GM19351 (cell line): ENCODE measurements around the gene MBTD1.

ENCODE experiments used
- ATAC-seq: cut with Tn5 transposase; IDR thresholded peaks from one replicate; pipeline ENCODE4 v1.9.1; 2021; ENCODE audit warnings: mild to moderate bottlenecking, moderate library complexity; ENCODE audit not compliant: unreplicated experiment

The MBTD1 gene

GRCh38 chr17:51152766-51153209 lies 107.1 kb downstream of the MBTD1 start:
- peak; percentile 1 for ATAC-seq

GRCh38 chr17:51150932-51151331 lies 108.9 kb downstream of the MBTD1 start:
- no peak for ATAC-seq

DNA sequence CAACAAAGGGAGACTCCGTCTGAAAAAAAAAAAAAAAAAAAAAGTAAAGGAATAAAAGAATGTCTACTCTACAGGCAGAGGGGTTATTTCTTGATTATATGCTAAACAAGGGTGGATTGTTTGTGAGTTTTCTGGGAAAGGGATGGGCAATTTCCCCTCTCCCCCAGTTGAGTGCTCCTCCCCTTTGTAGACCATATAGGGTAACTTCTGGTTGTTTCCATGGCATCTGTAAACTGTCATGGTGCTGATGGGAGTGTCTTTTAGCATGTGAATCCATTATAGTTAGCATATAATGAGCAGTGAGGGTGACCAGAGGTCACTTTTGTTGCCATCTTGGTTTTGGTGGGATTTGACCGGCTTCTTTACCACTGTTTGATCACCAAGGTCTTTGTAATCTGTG lies 110.7 kb downstream of the MBTD1 start:
- ATAC-seq, result no peak

DNA sequence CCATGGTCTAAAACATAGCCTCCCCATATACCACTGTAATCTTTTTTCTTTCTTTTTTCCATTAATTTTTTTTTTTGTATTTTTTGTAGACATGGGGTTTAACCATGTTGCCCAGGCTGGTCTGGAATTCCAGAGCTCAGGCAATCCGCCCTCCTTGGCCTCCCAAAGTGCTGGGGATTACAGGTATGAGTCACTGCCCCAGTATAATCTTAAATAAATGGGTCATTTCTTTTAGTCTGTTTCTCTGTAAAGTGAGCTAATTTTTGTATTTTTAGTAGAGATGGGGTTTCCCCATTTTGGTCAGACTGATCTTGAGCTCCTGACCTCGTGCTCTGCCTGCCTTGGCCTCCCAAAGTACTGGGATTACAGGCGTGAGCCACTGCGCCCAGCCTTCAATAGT lies 112.2 kb downstream of the MBTD1 start:
- no peak for ATAC-seq

- no peak for ATAC-seq
Observed at GRCh38 chr17:51144266-51145022, 115.4 kb downstream of the MBTD1 start.

GRCh38 chr17:51142597-51142996 lies 117.3 kb downstream of the MBTD1 start:
- no peak for ATAC-seq

DNA sequence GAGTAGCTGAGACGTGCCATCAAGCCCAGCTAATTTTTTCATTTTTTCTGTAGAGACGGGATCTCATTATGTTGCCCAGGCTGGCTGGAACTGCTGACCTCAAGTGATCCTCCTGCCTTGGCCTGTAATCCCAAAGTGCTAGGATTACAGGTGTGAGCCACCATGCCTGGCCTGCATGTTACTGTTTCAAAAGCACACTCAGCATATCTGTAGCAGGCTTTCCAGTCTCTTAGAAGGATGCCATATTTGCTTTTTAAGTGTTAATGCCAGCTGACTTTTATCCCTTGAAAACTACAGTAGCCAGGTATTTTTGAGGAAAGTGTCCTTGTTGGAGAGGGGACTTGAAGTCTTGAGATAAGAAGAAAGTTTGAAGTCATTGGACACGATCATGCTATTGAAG lies 123.9 kb downstream of the MBTD1 start:
- no peak for ATAC-seq

- no peak for ATAC-seq
Observed at GRCh38 chr17:51133365-51133764, 126.5 kb downstream of the MBTD1 start.

DNA sequence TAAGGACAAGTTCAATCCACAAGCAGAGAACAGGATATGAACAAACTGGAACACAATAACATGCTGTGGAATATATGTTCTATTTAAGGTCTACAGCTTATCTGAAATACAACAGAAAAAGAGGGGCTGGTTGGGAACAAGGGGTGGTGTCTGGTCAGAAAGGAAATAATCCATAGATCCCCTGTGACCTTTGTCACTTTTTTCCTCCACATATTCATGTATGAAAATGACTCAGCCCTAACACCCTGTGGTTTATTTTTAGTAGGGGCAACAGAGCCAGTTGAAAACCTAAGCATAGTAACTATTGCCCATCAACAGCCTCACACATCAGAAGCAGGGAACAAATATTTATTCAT lies 126.9 kb downstream of the MBTD1 start:
- ATAC-seq, result no peak

DNA sequence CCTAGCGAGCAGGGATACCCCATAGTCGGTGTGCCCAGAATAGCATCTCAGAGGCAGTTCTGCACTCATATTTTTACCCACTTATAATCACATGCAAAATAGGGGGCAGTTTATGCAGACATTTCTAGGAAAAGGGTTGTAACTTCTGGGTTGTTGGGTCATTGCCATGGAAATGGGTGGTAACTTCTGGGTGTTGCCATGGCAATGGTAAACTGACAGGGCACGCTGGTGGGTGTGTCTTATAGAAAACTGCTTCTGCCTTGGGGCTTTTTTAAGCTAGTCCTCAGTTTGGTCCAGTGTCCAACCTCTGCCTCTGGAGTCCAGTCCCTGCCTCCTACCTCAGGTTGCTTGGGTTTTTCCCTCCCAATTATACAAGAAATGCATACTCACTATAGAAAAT lies 131.8 kb downstream of the MBTD1 start:
- ATAC-seq, result no peak
